PC-9 (cell line): ENCODE results near the gene VPS50. TPM values are rescaled to one million over a fixed set of nuclear protein-coding genes. Genes with fewer than 3 reads are reported as not detected.

Experiments
- BruUV-seq: library from RNA; stranded (reverse); fragments of 400-500 nt; replicated peaks from 2 replicates; lab custom pipeline; 2021; lab: Mats Ljungman, UMichigan
- CTCF ChIA-PET: fragments of 300-600 bp; sonication (Branson Sonifier 250); formaldehyde crosslinking; loops from one replicate; lab custom pipeline; 2022; ENCODE audit warnings: antibody characterized with exemption; lab: Charles Lee
- POLR2A ChIA-PET: fragments of 300-600 bp; sonication (Branson Sonifier 250); formaldehyde crosslinking; loops from one replicate; lab custom pipeline; 2022; ENCODE audit warnings: antibody characterized with exemption; ENCODE audit not compliant: unreplicated experiment; lab: Charles Lee
- DNase-seq, 2 experiments: peaks; one replicate each; pipeline versions ENCODE4 v3.0.0 to v3.0.0-alpha.2; 2015 to 2022; ENCODE audit warnings: mixed read lengths in 1 of 2
- H2AFZ ChIP-seq: fragments of 200-600 bp; sonication (generic); 2 replicates; pipeline ENCODE4 v1.8.1; 2017; ENCODE audit warnings: antibody characterized with exemption
- H3F3A ChIP-seq: fragments of 200-600 bp; sonication (generic); 2 replicates; pipeline ENCODE4 v1.8.1; 2017; ENCODE audit warnings: antibody characterized with exemption, mild to moderate bottlenecking, low read depth; ENCODE audit not compliant: insufficient read depth
- H3K27ac ChIP-seq: fragments of 200-600 bp; sonication (generic); 2 replicates; pipeline ENCODE4 v1.6.1; 2016; ENCODE audit warnings: mixed run types
- H3K27me3 ChIP-seq: fragments of 200-600 bp; sonication (generic); 2 replicates; pipeline ENCODE4 v1.6.1; 2016; ENCODE audit warnings: low read depth, mixed run types; ENCODE audit not compliant: insufficient read depth
- H3K36me3 ChIP-seq: fragments of 200-600 bp; sonication (generic); 2 replicates; pipeline ENCODE4 v1.6.1; 2016; ENCODE audit warnings: low read depth, mixed run types
- H3K4me1 ChIP-seq: fragments of 200-600 bp; sonication (generic); replicated peaks from 2 replicates; pipeline ENCODE4 v1.6.1; 2016; ENCODE audit warnings: mixed run types; ENCODE audit not compliant: insufficient read depth
- H3K4me2 ChIP-seq: fragments of 200-600 bp; sonication (generic); 2 replicates; pipeline ENCODE4 v1.6.1; 2017; ENCODE audit warnings: mixed run types
- H3K4me3 ChIP-seq: fragments of 200-600 bp; sonication (generic); 2 replicates; pipeline ENCODE4 v1.6.1; 2016; ENCODE audit warnings: mixed run types
- H3K79me2 ChIP-seq: fragments of 200-600 bp; sonication (generic); 2 replicates; pipeline ENCODE4 v1.6.1; 2017; ENCODE audit warnings: low read depth, mixed run types
- H3K9me2 ChIP-seq: fragments of 200-600 bp; sonication (generic); 2 replicates; pipeline ENCODE4 v1.8.1; 2017; ENCODE audit warnings: mild to moderate bottlenecking; ENCODE audit not compliant: insufficient read depth
- H3K9me3 ChIP-seq: fragments of 200-600 bp; sonication (generic); 2 replicates; pipeline ENCODE4 v1.8.1; 2016; ENCODE audit warnings: low read depth; ENCODE audit not compliant: insufficient read depth
- H4K20me1 ChIP-seq: fragments of 200-600 bp; sonication (generic); 2 replicates; pipeline ENCODE4 v1.8.1; 2017; ENCODE audit not compliant: insufficient read depth
- EZH2 ChIP-seq: fragments of 200-600 bp; sonication (generic); IDR thresholded peaks from 2 replicates; pipeline ENCODE4 v1.8.0; 2017; ENCODE audit warnings: antibody characterized with exemption, low read depth
- intact Hi-C: fragments of 100-400 bp; cut with micrococcal nuclease; formaldehyde crosslinking; loops from one replicate; pipeline ENCODE4 v1.10.0; 2022; ENCODE audit not compliant: unreplicated experiment
- total RNA-seq: library from RNA; stranded (reverse); gene quantifications from 2 replicates; pipeline ENCODE4 v1.2.3, GENCODE V29; 2021
- TF ChIP-seq, protein P1 (sequence below): fragments of 200-600 bp; sonication (generic); conservative IDR thresholded peaks from 2 replicates; pipeline ENCODE4 v1.6.1; 2017; ENCODE audit warnings: mixed run types, antibody characterized with exemption, mild to moderate bottlenecking, moderate library complexity

Gene VPS50
- total RNA-seq, 1 experiment from 2014 or later: 32.2 TPM

DNA sequence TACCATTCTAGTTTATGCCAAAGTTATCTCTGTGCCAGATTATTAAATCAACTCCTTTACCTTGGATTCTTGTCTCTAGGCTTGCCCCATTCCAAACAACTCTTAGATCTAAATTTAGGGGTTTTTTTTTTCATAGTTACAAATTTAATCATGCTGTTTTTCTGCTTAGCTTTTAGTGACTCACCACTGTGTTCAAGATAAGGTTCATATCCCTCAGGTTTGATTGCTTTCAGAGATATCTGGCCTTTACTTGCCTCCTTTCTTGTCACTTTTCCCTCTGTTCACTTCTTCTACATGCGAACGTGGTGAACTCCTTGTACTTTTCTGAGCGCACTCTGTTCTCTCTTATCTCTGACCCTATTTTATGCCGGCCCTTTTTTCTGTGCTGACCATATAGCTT, 78.2 kb downstream of the VPS50 start:
- intact Hi-C loops: no loop called here
- Histone ChIP-seq H3K4me1 (no peaks in the 10 kb centered on the region), H3K27ac (no peak overlapping the region), H2AFZ (no peak overlapping the region), H3K9me3 (no peaks in the 10 kb centered on the region; the same call in 1 of the 2 replicates), H3K4me3 (no peak overlapping the region), H3K9me2 (no peaks in the 10 kb centered on the region), H3K4me2 (no peak overlapping the region), H3F3A (no peaks in the 10 kb centered on the region), H3K79me2 (no peaks in the 10 kb centered on the region), H3K36me3 (no peaks in the 10 kb centered on the region), H4K20me1 (no peaks in the 10 kb centered on the region), H3K27me3 (no peaks in the 10 kb centered on the region)
- BruUV-seq: no TSS peak
- no peak for TF ChIP-seq EZH2
- TF ChIP-seq, protein P1, sequence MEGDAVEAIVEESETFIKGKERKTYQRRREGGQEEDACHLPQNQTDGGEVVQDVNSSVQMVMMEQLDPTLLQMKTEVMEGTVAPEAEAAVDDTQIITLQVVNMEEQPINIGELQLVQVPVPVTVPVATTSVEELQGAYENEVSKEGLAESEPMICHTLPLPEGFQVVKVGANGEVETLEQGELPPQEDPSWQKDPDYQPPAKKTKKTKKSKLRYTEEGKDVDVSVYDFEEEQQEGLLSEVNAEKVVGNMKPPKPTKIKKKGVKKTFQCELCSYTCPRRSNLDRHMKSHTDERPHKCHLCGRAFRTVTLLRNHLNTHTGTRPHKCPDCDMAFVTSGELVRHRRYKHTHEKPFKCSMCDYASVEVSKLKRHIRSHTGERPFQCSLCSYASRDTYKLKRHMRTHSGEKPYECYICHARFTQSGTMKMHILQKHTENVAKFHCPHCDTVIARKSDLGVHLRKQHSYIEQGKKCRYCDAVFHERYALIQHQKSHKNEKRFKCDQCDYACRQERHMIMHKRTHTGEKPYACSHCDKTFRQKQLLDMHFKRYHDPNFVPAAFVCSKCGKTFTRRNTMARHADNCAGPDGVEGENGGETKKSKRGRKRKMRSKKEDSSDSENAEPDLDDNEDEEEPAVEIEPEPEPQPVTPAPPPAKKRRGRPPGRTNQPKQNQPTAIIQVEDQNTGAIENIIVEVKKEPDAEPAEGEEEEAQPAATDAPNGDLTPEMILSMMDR: no peak
- ChIA-PET CTCF (interaction anchor here (0.5 kb wide), 1 partner anchor 1736 kb away, joined by 4 read pairs; no protein-coding TSS in a partner anchor), POLR2A (no interaction called here)
- DNase-seq: no peak

DNA sequence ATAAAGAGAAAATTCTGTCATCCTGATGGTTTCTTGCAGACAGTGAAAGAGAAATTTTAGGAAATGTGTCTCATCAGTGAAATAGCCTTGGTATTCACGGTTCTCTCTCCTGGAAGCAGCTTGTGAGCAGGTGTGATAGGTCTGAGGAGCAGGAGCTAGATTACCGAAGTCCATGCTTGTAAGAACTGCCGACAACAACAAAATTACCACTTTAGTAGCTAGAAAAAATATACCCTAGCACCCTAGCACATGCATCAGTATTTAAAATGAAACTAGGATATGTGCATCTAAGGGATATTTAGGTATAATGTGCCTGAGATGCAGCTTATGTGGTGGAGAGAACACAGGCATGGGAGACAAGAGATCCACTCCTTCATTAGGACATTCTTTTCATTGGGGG, 82.3 kb downstream of the VPS50 start:
- BruUV-seq: no TSS peak

DNA sequence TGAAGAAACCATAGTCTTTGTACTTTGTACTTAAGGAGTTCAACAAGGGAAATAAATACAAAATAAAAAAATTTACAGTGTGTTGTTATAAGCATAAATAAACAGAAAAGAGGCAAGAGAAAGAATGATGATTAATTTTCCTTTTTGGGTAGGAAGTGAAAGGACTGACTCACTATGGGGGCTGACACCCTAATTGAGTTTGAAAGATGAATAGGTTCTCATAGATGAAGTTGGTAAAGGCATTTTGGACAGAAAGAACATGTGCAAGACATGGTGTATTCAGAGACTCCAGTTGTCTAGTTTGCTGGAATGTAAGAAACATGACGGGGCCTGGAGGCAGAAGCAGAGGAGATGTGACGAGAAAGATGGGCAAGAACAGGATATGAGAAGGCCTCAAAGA, 83.7 kb downstream of the VPS50 start:
- Histone ChIP-seq H3K4me2 (no peak overlapping the region), H3K36me3 (no peaks in the 10 kb centered on the region), H3K4me1 (no peaks in the 10 kb centered on the region), H3K9me3 (no peaks in the 10 kb centered on the region), H3K4me3 (no peak overlapping the region), H3F3A (no peaks in the 10 kb centered on the region), H3K27ac (no peak overlapping the region), H3K79me2 (no peaks in the 10 kb centered on the region), H3K9me2 (no peaks in the 10 kb centered on the region), H2AFZ (no peak overlapping the region), H3K27me3 (no peaks in the 10 kb centered on the region), H4K20me1 (no peaks in the 10 kb centered on the region)
- TF ChIP-seq, protein P1: no peak
- no peak for TF ChIP-seq EZH2
- intact Hi-C loops: no loop called here
- POLR2A ChIA-PET: no interaction called here
- no TSS peak for BruUV-seq
- DNase-seq: no peak
- CTCF ChIA-PET: no interaction called here

More for the DNA sequence above, 82.3 kb downstream of the VPS50 start:
- H4K20me1 ChIP-seq: no peaks in the 10 kb centered on the region
- no peak overlapping the region for H2AFZ ChIP-seq
- no peaks in the 10 kb centered on the region for H3K36me3 ChIP-seq
- no peaks in the 10 kb centered on the region for H3K27me3 ChIP-seq
- H3K9me3 ChIP-seq: no peaks in the 10 kb centered on the region
- H3K9me2 ChIP-seq: no peaks in the 10 kb centered on the region
- H3K4me3 ChIP-seq: no peak overlapping the region
- H3K79me2 ChIP-seq: no peaks in the 10 kb centered on the region
- H3K27ac ChIP-seq: no peak overlapping the region
- POLR2A ChIA-PET: no interaction called here
- no peaks in the 10 kb centered on the region for H3K4me1 ChIP-seq
- TF ChIP-seq EZH2: no peak
- TF ChIP-seq, protein P1: no peak
- H3F3A ChIP-seq: no peaks in the 10 kb centered on the region
- DNase-seq: no peak
- intact Hi-C loops: no loop called here
- H3K4me2 ChIP-seq: no peak overlapping the region
- CTCF ChIA-PET: no interaction called here
